GM12878 (cell line): ENCODE data around the gene ARID3A. TPM values are rescaled to one million over a fixed set of nuclear protein-coding genes. Genes with fewer than 3 reads are reported as not detected.

ENCODE experiments used
- ATAC-seq: fragments of 200-7000 bp; cut with Tn5 transposase; 3 replicates; pipeline ENCODE4 v1.9.1; 2020; ENCODE audit warnings: mild to moderate bottlenecking, moderate library complexity
- BruUV-seq: library from RNA; stranded (reverse); fragments of 400-500 nt; replicated peaks from 2 replicates; lab custom pipeline; 2021; lab: Mats Ljungman, UMichigan
- CTCF ChIA-PET: fragments of 300-600 bp; sonication (Branson Sonifier 250); formaldehyde crosslinking; extraction: SDS; loops from one replicate; lab custom pipeline; 2021; ENCODE audit warnings: inconsistent platforms; lab: Yijun Ruan, JAX
- POLR2A ChIA-PET: fragments of 350-600 bp; formaldehyde crosslinking; extraction: SDS; loops from one replicate; lab custom pipeline; 2021; ENCODE audit warnings: inconsistent platforms; lab: Charles Lee
- RAD21 ChIA-PET: fragments of 300-600 bp; sonication (Branson Sonifier 250); formaldehyde crosslinking; loops from one replicate; lab custom pipeline; 2023; ENCODE audit warnings: antibody characterized with exemption; ENCODE audit not compliant: unreplicated experiment; lab: Charles Lee
- SMC1A ChIA-PET: fragments of 300-600 bp; sonication (Branson Sonifier 250); formaldehyde crosslinking; loops from one replicate; lab custom pipeline; 2023; ENCODE audit not compliant: unreplicated experiment, uncharacterized antibody; lab: Charles Lee
- DNase-seq: peaks from one replicate; pipeline ENCODE4 v3.0.0-alpha.2; 2011; ENCODE audit warnings: low read depth, low spot score
- FAIRE-seq: peaks from 3 replicates; lab custom pipeline; 2011; peaks lifted over from hg19 to GRCh38; lab: Jason Lieb, UNC
- H2AFZ ChIP-seq: 2 replicates; pipeline ENCODE4 v1.6.0; 2011; ENCODE audit warnings: low read depth, low read length, control low read depth; ENCODE audit not compliant: control insufficient read depth
- H3K27ac ChIP-seq: 2 replicates; pipeline ENCODE4 v1.5.1; 2011; ENCODE audit warnings: control low read depth; ENCODE audit not compliant: control insufficient read depth, insufficient read depth
- H3K27me3 ChIP-seq, 2 experiments: replicated peaks in 1 of 2; 2 replicates each; pipeline versions ENCODE4 v1.6.0 to v1.6.1; 2011; ENCODE audit warnings: low read length in 1 of 2; ENCODE audit not compliant: control insufficient read depth in 2 of 2, insufficient read depth in 2 of 2
- H3K36me3 ChIP-seq, 2 experiments: 2 replicates each; pipeline ENCODE4 v1.5.1; 2011; ENCODE audit warnings: low read length in 1 of 2; ENCODE audit not compliant: control insufficient read depth in 2 of 2, insufficient read depth in 2 of 2
- H3K4me1 ChIP-seq: 2 replicates; pipeline ENCODE4 v1.6.1; 2011; ENCODE audit warnings: mild to moderate bottlenecking, low read length, moderate library complexity, mixed read lengths; ENCODE audit not compliant: control insufficient read depth, insufficient read depth
- H3K4me2 ChIP-seq: 2 replicates; pipeline ENCODE4 v1.6.0; 2011; ENCODE audit warnings: control low read depth; ENCODE audit not compliant: control insufficient read depth, insufficient read depth
- H3K4me3 ChIP-seq: fragments of 200-600 bp; sonication (generic); 2 replicates; pipeline ENCODE4 v1.5.1; 2016
- H3K79me2 ChIP-seq: 2 replicates; pipeline ENCODE4 v1.6.0; 2011; ENCODE audit warnings: low read length; ENCODE audit not compliant: control insufficient read depth, insufficient read depth
- H3K9ac ChIP-seq: 2 replicates; pipeline ENCODE4 v1.8.0; 2011; ENCODE audit warnings: low read length, control low read depth, mixed read lengths; ENCODE audit not compliant: control insufficient read depth, insufficient read depth
- H3K9me3 ChIP-seq: replicated peaks from 3 replicates; pipeline ENCODE4 v1.5.1; 2011; ENCODE audit warnings: mild to moderate bottlenecking, low read length; ENCODE audit not compliant: control insufficient read depth, insufficient read depth
- H4K20me1 ChIP-seq: 2 replicates; pipeline ENCODE4 v1.6.0; 2011; ENCODE audit not compliant: control insufficient read depth, insufficient read depth
- NRF1 ChIP-seq: conservative IDR thresholded peaks from 2 replicates; pipeline ENCODE4 v1.6.1; 2011; ENCODE audit warnings: mild to moderate bottlenecking, low read depth, low read length, improper control_type of control experiment
- POLR2A ChIP-seq: IDR thresholded peaks from 2 replicates; pipeline ENCODE4 v1.6.1; 2011; ENCODE audit warnings: low read depth, mild to moderate bottlenecking, low read length
- WGBS: methylation state at CpG from one replicate; pipeline ENCODE4 v1.1.6; 2016; ENCODE audit warnings: low lambda C conversion rate; ENCODE audit not compliant: insufficient replicate concordance, insufficient coverage; ENCODE audit errors: missing lambda C conversion rate; 5-methylcytosine and 5-hydroxymethylcytosine counted together
- in situ Hi-C: fragments of 300-500 bp; cut with MboI; formaldehyde crosslinking; loops from 9 replicates; pipeline ENCODE4 v1.14.3; 2018; ENCODE audit warnings: mixed read lengths
- intact Hi-C: fragments of 100-400 bp; cut with micrococcal nuclease; formaldehyde crosslinking; loops from one replicate; pipeline ENCODE4 v1.14.2; 2022; ENCODE audit not compliant: unreplicated experiment
- polyA plus RNA-seq, 11 experiments: library from polyadenylated mRNA; depleted of rRNA in 4 of 11; unstranded in 6 of 11; stranded (reverse) in 5 of 11; fragments of >200 nt; fragmentation: Nextera tagmentation in 4 of 11; fragmentation: Illumina TruSeq in 1 of 11; extraction: Ambion mirVana in 4 of 11; extraction: Trizol in 1 of 11; gene quantifications; 1 replicate in 1 of 11; 2 replicates in 10 of 11; pipeline versions ENCODE4 v1.2.1 to v1.2.3, GENCODE V29; 2011 to 2016; ENCODE audit warnings: inconsistent platforms in 2 of 11, missing spikeins in 2 of 11, low read depth in 1 of 11
- total RNA-seq, 4 experiments: library from RNA; depleted of rRNA in 3 of 4; stranded (reverse); fragments of >200 nt in 3 of 4; fragmentation: Illumina TruSeq in 1 of 4; extraction: Trizol in 1 of 4; gene quantifications; 2 replicates each; pipeline versions ENCODE4 v1.2.1 to v1.2.3, GENCODE V29; 2013 to 2021
- TF ChIP-seq, protein P1 (sequence below): IDR thresholded peaks from 2 replicates; pipeline ENCODE4 v1.6.1; 2011; ENCODE audit warnings: low read depth, low read length, improper control_type of control experiment, borderline replicate concordance

Gene ARID3A
- total and polyA plus RNA-seq, 10 of the 15 experiments (the other 5 are each of a cell fraction or from before 2014, with no cell fraction given), result 0.76 to 70.0 (median 16.7) TPM

GRCh38 chr19:928471-929202, 2.8 kb downstream of the ARID3A start (continued):
- TF ChIP-seq, protein P1, sequence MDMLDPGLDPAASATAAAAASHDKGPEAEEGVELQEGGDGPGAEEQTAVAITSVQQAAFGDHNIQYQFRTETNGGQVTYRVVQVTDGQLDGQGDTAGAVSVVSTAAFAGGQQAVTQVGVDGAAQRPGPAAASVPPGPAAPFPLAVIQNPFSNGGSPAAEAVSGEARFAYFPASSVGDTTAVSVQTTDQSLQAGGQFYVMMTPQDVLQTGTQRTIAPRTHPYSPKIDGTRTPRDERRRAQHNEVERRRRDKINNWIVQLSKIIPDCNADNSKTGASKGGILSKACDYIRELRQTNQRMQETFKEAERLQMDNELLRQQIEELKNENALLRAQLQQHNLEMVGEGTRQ, result no peak
- TF ChIP-seq, all 136 proteins: peak for 0

- H2AFZ ChIP-seq, result no peak overlapping the region
- no TSS peak for BruUV-seq
- H3K79me2 ChIP-seq, result peaks cover 70% of the 10 kb centered on the region
- SMC1A ChIA-PET, result interaction anchor here (2.0 kb wide), 1 partner anchor 21 kb away, joined by 4 read pairs; no protein-coding TSS in a partner anchor
- CTCF ChIA-PET, result interaction anchor here (0.7 kb wide), 1 partner anchor 19 kb away, joined by 3 read pairs; no protein-coding TSS in a partner anchor
- no peak for FAIRE-seq
- H4K20me1 ChIP-seq, result no peaks in the 10 kb centered on the region
- H3K4me1 ChIP-seq, result peaks cover 15% of the 10 kb centered on the region
- DNase-seq, result no peak
- POLR2A ChIA-PET, result no interaction called here
- no peaks in the 10 kb centered on the region for H3K9me3 ChIP-seq
- no peak overlapping the region for H3K27ac ChIP-seq
- H3K4me2 ChIP-seq, result no peak overlapping the region
- H3K4me3 ChIP-seq, result no peak overlapping the region
- H3K27me3 ChIP-seq, result no peaks in the 10 kb centered on the region
- no peak overlapping the region for H3K9ac ChIP-seq
- RAD21 ChIA-PET, result interaction anchor here (0.6 kb wide), 1 partner anchor 75 kb away, joined by 3 read pairs; no protein-coding TSS in a partner anchor
- in situ Hi-C loops, result no loop called here
- ATAC-seq, result no peak
- 91% methylated on average over 18 of the region's 51 CpGs for WGBS
- TF ChIP-seq NRF1 (no peak), POLR2A (peak; percentile 20; the same call in 1 of the 2 replicates)
- peaks cover 5 to 7% of the 10 kb centered on the region in 2 experiments for H3K36me3 ChIP-seq
- intact Hi-C loops, result loop anchor here (10.0 kb wide), 1 partner anchor 315 kb away; the partner anchor contains the start of genes ATP5F1D and MIDN
Observed at GRCh38 chr19:929203-929890, 3.5 kb downstream of the ARID3A start.
